ENCODE results near the gene IQSEC1. TPM values are rescaled to one million over a fixed set of nuclear protein-coding genes. Genes with fewer than 3 reads are reported as not detected.

IQSEC1 gene
- total RNA-seq, 1 donor from 2014 or later, result 31.3 TPM

DNA sequence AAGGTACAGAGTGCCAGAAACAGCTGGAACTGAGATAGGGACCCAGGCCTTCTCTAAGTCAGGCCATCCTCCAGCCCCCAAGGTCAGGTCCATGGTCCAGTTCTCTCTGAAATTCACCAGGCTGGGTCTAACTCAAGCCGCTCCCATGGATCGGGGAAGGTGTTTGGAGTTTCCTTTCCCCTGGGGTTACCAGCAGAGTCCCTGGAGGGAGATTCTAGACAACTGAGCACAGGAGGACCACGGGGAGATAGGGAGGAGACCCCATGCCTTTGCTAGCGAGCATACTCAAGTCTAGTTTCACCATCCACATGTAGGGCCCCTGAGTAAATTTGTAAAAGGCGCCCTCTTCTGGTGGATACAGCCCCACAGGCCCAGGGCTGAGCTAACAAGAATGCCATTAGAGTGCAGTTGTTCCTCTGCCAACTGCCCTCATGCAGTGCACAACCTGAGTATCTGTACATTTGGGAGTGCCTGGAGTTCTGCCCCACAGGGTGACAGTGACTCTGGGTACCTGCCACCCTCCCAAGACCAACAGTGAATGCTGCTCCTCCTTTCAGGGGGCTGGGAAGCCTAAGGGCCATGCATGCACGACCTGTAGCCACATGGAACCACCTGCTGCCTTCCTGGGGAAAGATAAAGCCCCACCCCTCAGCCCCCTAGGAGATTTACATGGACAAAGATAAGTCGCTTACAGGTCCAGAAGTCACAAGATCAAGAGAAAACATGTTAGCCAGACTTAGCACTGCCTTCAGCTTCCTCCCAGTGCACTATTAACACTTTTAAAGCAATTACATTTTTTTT is 89.0 kb downstream of the IQSEC1 start:
- Mint-ChIP-seq H3K36me3 (ENCODE audit: low read depth) (no peaks in the 10 kb centered on the region), H3K4me3 (no peak overlapping the region), H3K9me3 (no peaks in the 10 kb centered on the region), H3K4me1 (no peaks in the 10 kb centered on the region), H3K27me3 (ENCODE audit: low read depth) (no peaks in the 10 kb centered on the region), H3K27ac (ENCODE audit: unreplicated experiment) (no peak overlapping the region)
- TF ChIP-seq, protein P1, sequence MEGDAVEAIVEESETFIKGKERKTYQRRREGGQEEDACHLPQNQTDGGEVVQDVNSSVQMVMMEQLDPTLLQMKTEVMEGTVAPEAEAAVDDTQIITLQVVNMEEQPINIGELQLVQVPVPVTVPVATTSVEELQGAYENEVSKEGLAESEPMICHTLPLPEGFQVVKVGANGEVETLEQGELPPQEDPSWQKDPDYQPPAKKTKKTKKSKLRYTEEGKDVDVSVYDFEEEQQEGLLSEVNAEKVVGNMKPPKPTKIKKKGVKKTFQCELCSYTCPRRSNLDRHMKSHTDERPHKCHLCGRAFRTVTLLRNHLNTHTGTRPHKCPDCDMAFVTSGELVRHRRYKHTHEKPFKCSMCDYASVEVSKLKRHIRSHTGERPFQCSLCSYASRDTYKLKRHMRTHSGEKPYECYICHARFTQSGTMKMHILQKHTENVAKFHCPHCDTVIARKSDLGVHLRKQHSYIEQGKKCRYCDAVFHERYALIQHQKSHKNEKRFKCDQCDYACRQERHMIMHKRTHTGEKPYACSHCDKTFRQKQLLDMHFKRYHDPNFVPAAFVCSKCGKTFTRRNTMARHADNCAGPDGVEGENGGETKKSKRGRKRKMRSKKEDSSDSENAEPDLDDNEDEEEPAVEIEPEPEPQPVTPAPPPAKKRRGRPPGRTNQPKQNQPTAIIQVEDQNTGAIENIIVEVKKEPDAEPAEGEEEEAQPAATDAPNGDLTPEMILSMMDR (conservative IDR thresholded peaks at IDR 0.05), result peak; percentile 76
- DNase-seq (ENCODE audit: low read depth, low spot score), result peak; percentile 57

DNA sequence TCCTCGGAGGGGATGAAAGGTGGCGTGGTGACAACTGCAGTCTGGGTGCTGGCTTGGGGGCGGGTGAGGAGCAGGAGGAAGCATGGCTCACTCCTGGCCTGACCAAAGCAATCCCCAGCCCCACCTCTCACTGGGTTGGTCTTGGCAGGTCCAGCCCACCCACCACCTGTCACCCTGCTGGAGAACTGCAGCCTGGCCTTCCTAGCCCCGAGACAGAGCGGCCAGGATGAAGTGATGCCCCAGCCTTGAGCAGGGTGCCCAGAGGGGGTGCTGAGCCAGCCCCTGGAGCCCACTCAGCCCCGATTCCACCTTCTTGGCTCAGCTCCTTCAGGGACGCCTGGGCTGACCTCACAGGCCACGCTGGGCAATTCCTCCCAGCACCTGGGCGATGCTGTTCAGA is 89.9 kb downstream of the IQSEC1 start:
- no peaks in the 10 kb centered on the region for H3K4me1 Mint-ChIP-seq
- H3K27me3 Mint-ChIP-seq (ENCODE audit: low read depth), result no peaks in the 10 kb centered on the region
- H3K27ac Mint-ChIP-seq (ENCODE audit: unreplicated experiment), result no peak overlapping the region
- no peak overlapping the region for H3K4me3 Mint-ChIP-seq
- H3K9me3 Mint-ChIP-seq, result no peaks in the 10 kb centered on the region
- no peak for DNase-seq (ENCODE audit: low read depth, low spot score)
- TF ChIP-seq, protein P1 (conservative IDR thresholded peaks at IDR 0.05), result no peak
- H3K36me3 Mint-ChIP-seq (ENCODE audit: low read depth), result no peaks in the 10 kb centered on the region

DNA sequence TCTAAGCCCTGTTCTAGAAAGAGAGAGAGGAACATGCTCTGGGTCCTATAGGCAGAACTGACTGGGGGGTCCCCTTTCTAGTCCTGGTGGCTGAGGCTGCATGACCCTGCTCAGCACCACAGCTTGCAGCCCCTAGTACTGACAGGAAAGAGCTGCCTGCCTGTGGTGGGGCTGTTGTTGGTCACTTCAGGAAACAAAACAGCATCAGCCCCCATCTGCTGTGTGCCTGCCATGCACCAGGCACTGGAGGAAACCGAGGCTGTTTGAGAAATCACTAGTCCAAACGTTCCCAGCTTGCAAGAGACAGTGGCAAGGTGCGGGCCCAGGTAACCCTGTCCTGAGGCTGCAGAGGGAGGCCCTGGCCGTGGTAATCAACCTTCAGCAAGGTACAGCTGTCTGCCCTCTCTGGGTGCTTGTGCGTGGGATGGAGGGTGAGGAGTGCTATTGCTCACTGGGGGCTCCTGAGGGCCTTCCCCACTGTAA is 90.6 kb downstream of the IQSEC1 start:
- Mint-ChIP-seq H3K4me1 (no peaks in the 10 kb centered on the region), H3K4me3 (no peak overlapping the region), H3K9me3 (no peaks in the 10 kb centered on the region), H3K36me3 (ENCODE audit: low read depth) (no peaks in the 10 kb centered on the region), H3K27ac (ENCODE audit: unreplicated experiment) (no peak overlapping the region), H3K27me3 (ENCODE audit: low read depth) (no peaks in the 10 kb centered on the region)
- DNase-seq (ENCODE audit: low read depth, low spot score), result no peak
- TF ChIP-seq, protein P1 (conservative IDR thresholded peaks at IDR 0.05), result no peak

- Mint-ChIP-seq H3K27me3 (ENCODE audit: low read depth) (no peaks in the 10 kb centered on the region), H3K4me1 (no peaks in the 10 kb centered on the region)
Measured at GRCh38 chr3:12981306-12982275, 91.6 kb downstream of the IQSEC1 start.

More at GRCh38 chr3:12981306-12982275, 91.6 kb downstream of the IQSEC1 start:
- DNase-seq (ENCODE audit: low read depth, low spot score), result no peak
- Mint-ChIP-seq H3K4me3 (no peak overlapping the region), H3K36me3 (ENCODE audit: low read depth) (no peaks in the 10 kb centered on the region), H3K27ac (ENCODE audit: unreplicated experiment) (no peak overlapping the region), H3K9me3 (no peaks in the 10 kb centered on the region)
- TF ChIP-seq, protein P1 (conservative IDR thresholded peaks at IDR 0.05), result no peak
